ENCODE results near the gene MAOB.

GRCh38 chrX:43853225-43853828, 28.9 kb downstream of the MAOB start:
- no peak for TF ChIP-seq POLR2AphosphoS5 (IDR thresholded peaks at IDR 0.05; ENCODE audit: low read depth)
- TF ChIP-seq CTCF (IDR thresholded peaks at IDR 0.05; ENCODE audit: insufficient read depth, low read length) = no peak
- TF ChIP-seq REST (IDR thresholded peaks at IDR 0.05; ENCODE audit: insufficient replicate concordance, low read depth) = no peak
- no peak for TF ChIP-seq GABPA (IDR thresholded peaks at IDR 0.05; ENCODE audit: low read depth)
- TF ChIP-seq SPI1 (IDR thresholded peaks at IDR 0.05; ENCODE audit: borderline replicate concordance, low read depth) = no peak
